DND-41 (cell line): ENCODE data around the gene MAGI1.

ENCODE experiments used
- ATAC-seq: fragments of 200-7000 bp; cut with Tn5 transposase; 3 replicates; pipeline ENCODE4 v1.9.1; 2021; ENCODE audit warnings: low read depth; ENCODE audit not compliant: insufficient read depth
- DNase-seq: peaks from one replicate; pipeline ENCODE4 v3.0.0-alpha.2; 2020
- H2AFZ ChIP-seq: 2 replicates; pipeline ENCODE4 v1.6.0; 2012; ENCODE audit warnings: low read depth, low read length
- H3K27ac ChIP-seq: 2 replicates; pipeline ENCODE4 v1.5.1; 2012; ENCODE audit warnings: low read length, inconsistent platforms
- H3K27me3 ChIP-seq: fragments of 200-600 bp; sonication (generic); 2 replicates; pipeline ENCODE4 v1.6.0; 2012; ENCODE audit warnings: low read length, mild to moderate bottlenecking, inconsistent platforms; ENCODE audit not compliant: insufficient read depth, poor library complexity
- H3K36me3 ChIP-seq: 2 replicates; pipeline ENCODE4 v1.5.1; 2012; ENCODE audit warnings: low read length, inconsistent platforms; ENCODE audit not compliant: insufficient read depth
- H3K4me1 ChIP-seq: 2 replicates; pipeline ENCODE4 v1.5.1; 2012; ENCODE audit warnings: mild to moderate bottlenecking, low read length; ENCODE audit not compliant: insufficient read depth
- H3K4me2 ChIP-seq: 2 replicates; pipeline ENCODE4 v1.6.0; 2012; ENCODE audit warnings: mild to moderate bottlenecking, moderate library complexity, low read length, inconsistent platforms; ENCODE audit not compliant: insufficient read depth
- H3K4me3 ChIP-seq, 2 experiments: fragments of 200-600 bp in 1 of 2; shearing (Covaris generic) in 1 of 2; 2 replicates each; pipeline ENCODE4 v1.5.1; 2012 to 2016; ENCODE audit warnings: inconsistent platforms in 2 of 2, low read length in 2 of 2, mild to moderate bottlenecking in 2 of 2, low read depth in 1 of 2, moderate library complexity in 1 of 2
- H3K79me2 ChIP-seq: 2 replicates; pipeline ENCODE4 v1.6.0; 2012; ENCODE audit warnings: low read length, inconsistent platforms; ENCODE audit not compliant: insufficient read depth
- H3K9ac ChIP-seq: 2 replicates; pipeline ENCODE4 v1.6.0; 2012; ENCODE audit warnings: low read depth, mild to moderate bottlenecking, inconsistent platforms, low read length, moderate library complexity
- H3K9me3 ChIP-seq: 2 replicates; pipeline ENCODE4 v1.5.1; 2012; ENCODE audit warnings: low read length, moderate library complexity, mild to moderate bottlenecking, inconsistent platforms; ENCODE audit not compliant: insufficient read depth, severe bottlenecking
- H4K20me1 ChIP-seq: 2 replicates; pipeline ENCODE4 v1.6.0; 2012; ENCODE audit warnings: low read length; ENCODE audit not compliant: insufficient read depth
- EZH2 ChIP-seq: IDR thresholded peaks from 3 replicates; pipeline ENCODE4 v1.6.1; 2012; ENCODE audit warnings: borderline replicate concordance, low read depth, mild to moderate bottlenecking, moderate library complexity, low read length, inconsistent platforms; ENCODE audit not compliant: severe bottlenecking
- TF ChIP-seq, protein P1 (sequence below): IDR thresholded peaks from 2 replicates; pipeline ENCODE4 v1.5.1; 2012; ENCODE audit warnings: borderline replicate concordance, low read length, moderate library complexity, mild to moderate bottlenecking; ENCODE audit not compliant: poor library complexity, severe bottlenecking; ENCODE audit errors: extremely low read depth

The MAGI1 gene

DNA sequence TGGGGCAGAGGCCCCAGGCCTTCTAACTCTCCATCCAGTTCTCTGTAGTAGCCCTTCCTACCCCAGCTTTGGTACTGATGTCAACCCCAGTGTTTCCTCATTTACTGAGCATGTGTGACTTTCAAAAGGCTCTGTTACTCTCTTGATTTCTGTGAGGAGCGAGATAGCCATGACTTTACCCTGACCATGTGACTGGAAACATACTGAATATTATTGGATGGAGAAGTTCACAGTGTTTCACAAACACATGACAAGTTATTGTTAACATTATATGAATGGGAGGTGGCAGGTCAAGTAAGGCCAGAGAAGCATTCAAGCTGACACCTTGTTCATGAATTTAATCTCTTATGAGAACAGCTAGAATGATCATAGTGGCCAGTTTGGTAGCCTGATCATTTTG is 53.7 kb downstream of the MAGI1 start:
- Histone ChIP-seq H3K9ac (no peak overlapping the region), H2AFZ (no peak overlapping the region), H3K9me3 (no peaks in the 10 kb centered on the region), H3K4me2 (no peak overlapping the region), H3K27me3 (no peaks in the 10 kb centered on the region), H3K4me1 (no peaks in the 10 kb centered on the region), H3K79me2 (no peaks in the 10 kb centered on the region), H4K20me1 (no peaks in the 10 kb centered on the region), H3K36me3 (no peaks in the 10 kb centered on the region), H3K4me3 (no peak overlapping the region), H3K27ac (no peak overlapping the region)
- DNase-seq (no peak), ATAC-seq (no peak)
- no peak for TF ChIP-seq EZH2

DNA sequence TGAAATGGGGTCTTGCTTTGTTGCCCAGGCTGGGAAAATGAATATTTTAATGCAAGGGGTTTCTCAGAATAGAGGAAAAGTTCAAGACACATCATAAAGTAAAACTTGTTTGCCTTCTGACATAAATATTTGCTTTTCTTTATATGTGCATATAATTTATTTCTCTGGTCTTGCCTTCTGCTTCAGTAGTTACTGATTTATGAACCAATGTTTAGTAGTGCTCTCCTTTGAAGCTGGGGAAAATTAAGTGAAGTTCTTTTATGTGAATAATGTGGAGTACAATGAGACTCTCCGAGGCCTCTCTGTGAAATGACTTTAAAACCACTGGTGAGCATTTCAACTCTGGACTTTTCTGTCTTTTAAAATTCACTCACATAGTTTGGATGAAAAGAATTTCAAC is 55.6 kb downstream of the MAGI1 start:
- H3K36me3 ChIP-seq: no peaks in the 10 kb centered on the region
- no peaks in the 10 kb centered on the region for H3K79me2 ChIP-seq
- ATAC-seq: no peak
- H3K27me3 ChIP-seq: peaks cover 3% of the 10 kb centered on the region
- H3K4me2 ChIP-seq: no peak overlapping the region
- TF ChIP-seq EZH2: no peak
- TF ChIP-seq, protein P1, sequence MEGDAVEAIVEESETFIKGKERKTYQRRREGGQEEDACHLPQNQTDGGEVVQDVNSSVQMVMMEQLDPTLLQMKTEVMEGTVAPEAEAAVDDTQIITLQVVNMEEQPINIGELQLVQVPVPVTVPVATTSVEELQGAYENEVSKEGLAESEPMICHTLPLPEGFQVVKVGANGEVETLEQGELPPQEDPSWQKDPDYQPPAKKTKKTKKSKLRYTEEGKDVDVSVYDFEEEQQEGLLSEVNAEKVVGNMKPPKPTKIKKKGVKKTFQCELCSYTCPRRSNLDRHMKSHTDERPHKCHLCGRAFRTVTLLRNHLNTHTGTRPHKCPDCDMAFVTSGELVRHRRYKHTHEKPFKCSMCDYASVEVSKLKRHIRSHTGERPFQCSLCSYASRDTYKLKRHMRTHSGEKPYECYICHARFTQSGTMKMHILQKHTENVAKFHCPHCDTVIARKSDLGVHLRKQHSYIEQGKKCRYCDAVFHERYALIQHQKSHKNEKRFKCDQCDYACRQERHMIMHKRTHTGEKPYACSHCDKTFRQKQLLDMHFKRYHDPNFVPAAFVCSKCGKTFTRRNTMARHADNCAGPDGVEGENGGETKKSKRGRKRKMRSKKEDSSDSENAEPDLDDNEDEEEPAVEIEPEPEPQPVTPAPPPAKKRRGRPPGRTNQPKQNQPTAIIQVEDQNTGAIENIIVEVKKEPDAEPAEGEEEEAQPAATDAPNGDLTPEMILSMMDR: no peak
- no peaks in the 10 kb centered on the region for H3K4me1 ChIP-seq
- H3K27ac ChIP-seq: no peak overlapping the region
- no peaks in the 10 kb centered on the region for H3K9me3 ChIP-seq
- H2AFZ ChIP-seq: no peak overlapping the region
- no peak overlapping the region for H3K4me3 ChIP-seq
- no peak for DNase-seq
- H3K9ac ChIP-seq: no peak overlapping the region
- no peaks in the 10 kb centered on the region for H4K20me1 ChIP-seq

DNA sequence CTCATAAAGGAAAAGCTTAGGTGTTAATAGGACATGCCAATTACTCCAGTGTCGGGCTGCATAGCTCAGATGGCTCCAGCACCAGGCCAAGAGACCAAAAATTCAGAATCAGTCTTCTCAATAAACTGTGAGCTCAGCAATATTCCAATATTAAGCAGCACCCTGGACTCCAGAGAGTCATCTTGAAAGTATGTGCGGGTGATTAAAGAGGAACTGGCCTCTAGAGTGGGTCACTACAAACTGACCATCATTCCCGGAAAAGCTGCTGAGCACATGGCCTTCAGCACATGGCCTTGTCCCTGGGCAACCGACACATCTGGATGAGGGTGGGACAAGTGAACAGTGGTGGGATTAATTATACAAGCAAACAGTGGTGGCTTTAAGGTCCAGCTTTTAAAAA is 59.0 kb downstream of the MAGI1 start:
- DNase-seq (no peak), ATAC-seq (no peak)
- Histone ChIP-seq H3K4me3 (no peak overlapping the region), H3K9ac (no peak overlapping the region), H3K36me3 (no peaks in the 10 kb centered on the region), H3K27me3 (peaks cover 3% of the 10 kb centered on the region), H3K4me1 (no peaks in the 10 kb centered on the region), H3K4me2 (no peak overlapping the region), H4K20me1 (no peaks in the 10 kb centered on the region), H3K9me3 (no peaks in the 10 kb centered on the region), H3K79me2 (no peaks in the 10 kb centered on the region), H2AFZ (no peak overlapping the region), H3K27ac (no peak overlapping the region)
- TF ChIP-seq EZH2: no peak
- TF ChIP-seq, protein P1: no peak

DNA sequence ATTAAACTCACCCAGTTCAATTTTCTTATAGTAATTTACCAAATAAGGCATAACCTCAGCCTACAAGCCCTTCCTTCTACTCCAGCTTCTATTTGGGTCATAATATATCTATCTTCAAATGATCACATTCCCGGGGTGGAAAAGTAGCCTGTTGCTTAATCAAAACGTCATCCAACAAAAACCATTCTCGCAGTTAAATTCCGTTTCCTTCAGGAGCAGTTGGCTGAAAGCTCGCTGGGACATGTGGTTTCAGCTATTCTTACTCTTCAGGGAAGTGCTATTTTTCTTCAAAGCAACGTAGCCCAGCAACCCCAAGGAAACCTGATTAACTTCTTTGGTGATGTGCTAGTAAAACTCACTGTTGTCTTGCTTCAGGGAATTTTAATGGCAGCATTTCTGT is 59.6 kb downstream of the MAGI1 start:
- H4K20me1 ChIP-seq: no peaks in the 10 kb centered on the region
- no peak for TF ChIP-seq EZH2
- TF ChIP-seq, protein P1: no peak
- H3K36me3 ChIP-seq: no peaks in the 10 kb centered on the region
- no peaks in the 10 kb centered on the region for H3K9me3 ChIP-seq
- no peak for DNase-seq
- H3K4me2 ChIP-seq: no peak overlapping the region
- no peak overlapping the region for H2AFZ ChIP-seq
- ATAC-seq: no peak
- no peaks in the 10 kb centered on the region for H3K4me1 ChIP-seq
- no peak overlapping the region for H3K4me3 ChIP-seq
- H3K27ac ChIP-seq: no peak overlapping the region
- peaks cover 3% of the 10 kb centered on the region for H3K27me3 ChIP-seq
- no peak overlapping the region for H3K9ac ChIP-seq
- no peaks in the 10 kb centered on the region for H3K79me2 ChIP-seq
